ENCODE results near the gene SLC39A1.

SLC39A1 gene

GRCh38 chr1:153956997-153957715, 6.2 kb downstream of the SLC39A1 start:
- H3K27ac ChIP-seq: peak overlapping the region; percentile 95
- TF ChIP-seq CTCF (conservative IDR thresholded peaks at IDR 0.05): no peak

GRCh38 chr1:153954826-153955225, 8.5 kb downstream of the SLC39A1 start:
- TF ChIP-seq CTCF (conservative IDR thresholded peaks at IDR 0.05): no peak
- no peak overlapping the region for H3K27ac ChIP-seq

- TF ChIP-seq CTCF (conservative IDR thresholded peaks at IDR 0.05): no peak
- H3K27ac ChIP-seq: no peak overlapping the region
These were observed 9.4 kb downstream of the SLC39A1 start for GRCh38 chr1:153953859-153954365.

- no peak overlapping the region for H3K27ac ChIP-seq
- no peak for TF ChIP-seq CTCF (conservative IDR thresholded peaks at IDR 0.05)
These were observed 11.5 kb downstream of the SLC39A1 start for GRCh38 chr1:153951801-153952200.

- no peak for TF ChIP-seq CTCF (conservative IDR thresholded peaks at IDR 0.05)
These were observed 12.2 kb downstream of the SLC39A1 start for GRCh38 chr1:153951183-153951582.

GRCh38 chr1:153946622-153947241, 16.6 kb downstream of the SLC39A1 start, which contains the start of gene DENND4B:
Gene DENND4B, minus strand, starts transcription at chr1:153946718. Its CDS starts 2,344 bp downstream, at chr1:153944374.
- peak within 1 kb of the TSS; percentile 95 for H3K27ac ChIP-seq

More at GRCh38 chr1:153951183-153951582, 12.2 kb downstream of the SLC39A1 start:
- H3K27ac ChIP-seq: no peak overlapping the region

More at GRCh38 chr1:153946622-153947241, 16.6 kb downstream of the SLC39A1 start, which contains the start of gene DENND4B:
- peak; percentile 99 for TF ChIP-seq CTCF (conservative IDR thresholded peaks at IDR 0.05)

Measured in VCaP (cell line).